ENCODE measurements around the gene CAMTA1. TPM values are rescaled to one million over a fixed set of nuclear protein-coding genes. Genes with fewer than 3 reads are reported as not detected.

CAMTA1 gene
- total and polyA plus RNA-seq, 8 donors = 13.0 to 54.2 (median 23.6) TPM

- intact Hi-C loops (cut with DNase I) = no loop called here
- H3K9me3 ChIP-seq = no peaks in the 10 kb centered on the region
- FAIRE-seq (no peak), ATAC-seq (peak in 3 of 4 donors; percentile 60 to 84 (median 63)), DNase-seq (no peak)
- H3K27ac ChIP-seq = peak overlapping the region in 1 of 4 donors; percentile 28
- WGBS, 2 donors = 25 to 26% methylated on average over 24 of the region's 24 CpGs
- H3K27me3 ChIP-seq = no peaks in the 10 kb centered on the region
- TF ChIP-seq CTCF (IDR thresholded peaks at IDR 0.05) = no peak
- H3K4me3 ChIP-seq = no peak overlapping the region
- H3K4me1 ChIP-seq = no peaks in the 10 kb centered on the region
- H3K36me3 ChIP-seq = no peaks in the 10 kb centered on the region
These were observed 836.3 kb downstream of the CAMTA1 start for GRCh38 chr1:7621334-7622219.

GRCh38 chr1:7623842-7624241 is 838.6 kb downstream of the CAMTA1 start:
- 48 to 61% methylated on average over 8 of the region's 8 CpGs for WGBS, 2 donors
- ATAC-seq (peak in 2 of 4 donors; percentile 66 to 72), DNase-seq (peak in 1 of 6 donors; percentile 35), FAIRE-seq (no peak)
- no peak overlapping the region for H3K27ac ChIP-seq
- no peaks in the 10 kb centered on the region for H3K4me1 ChIP-seq
- H3K4me3 ChIP-seq = no peak overlapping the region
- TF ChIP-seq CTCF (IDR thresholded peaks at IDR 0.05) = no peak
- H3K27me3 ChIP-seq = no peaks in the 10 kb centered on the region
- H3K9me3 ChIP-seq = no peaks in the 10 kb centered on the region
- intact Hi-C loops (cut with DNase I) = no loop called here
- H3K36me3 ChIP-seq = no peaks in the 10 kb centered on the region

GRCh38 chr1:7624791-7625355 is 839.6 kb downstream of the CAMTA1 start:
- H3K9me3 ChIP-seq = no peaks in the 10 kb centered on the region
- H3K36me3 ChIP-seq = no peaks in the 10 kb centered on the region
- no peaks in the 10 kb centered on the region for H3K4me1 ChIP-seq
- no peak overlapping the region for H3K4me3 ChIP-seq
- WGBS, 2 donors = 68 to 75% methylated on average over 5 to 7 of the region's 7 CpGs
- intact Hi-C loops (cut with DNase I) = no loop called here
- H3K27ac ChIP-seq = no peak overlapping the region
- TF ChIP-seq CTCF (IDR thresholded peaks at IDR 0.05) = no peak
- DNase-seq = peak in 1 of 6 donors; percentile 18
- no peaks in the 10 kb centered on the region for H3K27me3 ChIP-seq
- no peak for FAIRE-seq
- no peak for ATAC-seq

- no peaks in the 10 kb centered on the region for H3K4me1 ChIP-seq
- no peaks in the 10 kb centered on the region for H3K9me3 ChIP-seq
- no peak overlapping the region for H3K4me3 ChIP-seq
- FAIRE-seq = no peak
- no peak overlapping the region for H3K27ac ChIP-seq
- no peaks in the 10 kb centered on the region for H3K27me3 ChIP-seq
- intact Hi-C loops (cut with DNase I) = no loop called here
- TF ChIP-seq CTCF (IDR thresholded peaks at IDR 0.05) = no peak
- DNase-seq = no peak
- 74 to 79% methylated on average over 12 of the region's 12 CpGs for WGBS, 2 donors
- H3K36me3 ChIP-seq = no peaks in the 10 kb centered on the region
- no peak for ATAC-seq
These were observed 840.1 kb downstream of the CAMTA1 start for GRCh38 chr1:7625401-7625800.

GRCh38 chr1:7628273-7628672 is 843.0 kb downstream of the CAMTA1 start:
- no peak overlapping the region for H3K4me3 ChIP-seq
- TF ChIP-seq CTCF (IDR thresholded peaks at IDR 0.05) = no peak
- ATAC-seq (peak in 1 of 4 donors; percentile 24), FAIRE-seq (no peak), DNase-seq (no peak)
- H3K9me3 ChIP-seq = no peaks in the 10 kb centered on the region
- WGBS, 2 donors = 18 to 25% methylated on average over 4 of the region's 4 CpGs
- no peaks in the 10 kb centered on the region for H3K4me1 ChIP-seq
- no peaks in the 10 kb centered on the region for H3K27me3 ChIP-seq
- no peaks in the 10 kb centered on the region for H3K36me3 ChIP-seq
- intact Hi-C loops (cut with DNase I) = no loop called here
- no peak overlapping the region for H3K27ac ChIP-seq
